Cardiac muscle cell (in vitro differentiated cells and primary cell): ENCODE measurements around the gene MBOAT1. TPM values are rescaled to one million over a fixed set of nuclear protein-coding genes. Genes with fewer than 3 reads are reported as not detected.

Experiments
- DNase-seq, 2 donors: peaks; one replicate each; pipeline versions ENCODE4 v3.0.0 to v3.0.0-alpha.2; 2010 to 2017; ENCODE audit warnings: low read depth in 1 of 2, low spot score in 1 of 2
- H3K27ac ChIP-seq: fragments of 200-600 bp; sonication (generic); 2 replicates; pipeline ENCODE4 v1.5.1; 2016
- H3K27me3 ChIP-seq: fragments of 200-600 bp; sonication (generic); 2 replicates; pipeline ENCODE4 v1.6.0; 2016; ENCODE audit warnings: control low read depth
- H3K36me3 ChIP-seq: fragments of 200-600 bp; sonication (generic); 2 replicates; pipeline ENCODE4 v1.5.1; 2016; ENCODE audit warnings: control low read depth
- H3K4me1 ChIP-seq: fragments of 200-600 bp; sonication (generic); 2 replicates; pipeline ENCODE4 v1.8.1; 2017; ENCODE audit warnings: low read depth, mild to moderate bottlenecking, mixed run types
- H3K4me3 ChIP-seq: fragments of 200-600 bp; sonication (generic); 2 replicates; pipeline ENCODE4 v1.5.1; 2016; ENCODE audit warnings: mild to moderate bottlenecking
- H3K9me3 ChIP-seq: fragments of 200-600 bp; sonication (generic); 2 replicates; pipeline ENCODE4 v1.5.1; 2017; ENCODE audit warnings: low read depth, mild to moderate bottlenecking, control low read depth
- polyA plus RNA-seq: library from polyadenylated mRNA; unstranded; fragments of >200 nt; fragmentation: Nextera tagmentation; extraction: Ambion mirVana; gene quantifications from 2 replicates; pipeline ENCODE4 v1.2.1, GENCODE V29; 2016
- total RNA-seq: library from RNA; depleted of rRNA; stranded (reverse); fragments of >200 nt; gene quantifications from 2 replicates; pipeline ENCODE4 v1.2.3, GENCODE V29; 2016
- TF ChIP-seq, protein P1 (sequence below): IDR thresholded peaks from 2 replicates; pipeline ENCODE4 v1.5.1; 2012; ENCODE audit warnings: low read depth, mild to moderate bottlenecking, low read length

MBOAT1 gene
- total and polyA plus RNA-seq, 2 experiments from 2014 or later, result 7.5 to 15.5 TPM

DNA sequence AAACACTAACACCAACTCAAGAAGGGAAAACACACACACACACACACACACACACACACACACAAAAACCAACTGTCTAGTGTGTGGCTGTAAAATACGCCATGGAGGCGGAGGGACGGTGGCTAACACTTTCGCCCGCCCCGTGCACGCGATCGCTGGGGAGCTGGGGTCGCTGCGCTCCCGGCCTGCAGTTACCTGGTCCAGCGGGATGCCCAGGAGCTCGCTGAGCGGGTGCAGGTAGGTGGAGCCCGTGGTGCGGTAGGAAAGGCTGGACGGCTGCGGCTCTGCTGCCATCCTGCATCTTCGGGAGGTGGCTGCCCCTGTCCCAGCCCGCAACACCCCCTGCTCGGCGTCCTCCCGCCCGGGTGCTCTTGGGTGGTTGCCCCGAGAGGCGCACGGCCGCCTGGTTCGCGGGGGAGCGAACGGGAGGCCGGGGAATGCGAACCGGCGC is 303 bp downstream of the MBOAT1 start:
- no peaks in the 10 kb centered on the region for H3K27me3 ChIP-seq
- peak; percentile 47 to 64 for DNase-seq
- H3K4me1 ChIP-seq, result peaks cover 23% of the 10 kb centered on the region
- no peaks in the 10 kb centered on the region for H3K9me3 ChIP-seq
- peak overlapping the region; percentile 78 for H3K27ac ChIP-seq
- TF ChIP-seq, protein P1, sequence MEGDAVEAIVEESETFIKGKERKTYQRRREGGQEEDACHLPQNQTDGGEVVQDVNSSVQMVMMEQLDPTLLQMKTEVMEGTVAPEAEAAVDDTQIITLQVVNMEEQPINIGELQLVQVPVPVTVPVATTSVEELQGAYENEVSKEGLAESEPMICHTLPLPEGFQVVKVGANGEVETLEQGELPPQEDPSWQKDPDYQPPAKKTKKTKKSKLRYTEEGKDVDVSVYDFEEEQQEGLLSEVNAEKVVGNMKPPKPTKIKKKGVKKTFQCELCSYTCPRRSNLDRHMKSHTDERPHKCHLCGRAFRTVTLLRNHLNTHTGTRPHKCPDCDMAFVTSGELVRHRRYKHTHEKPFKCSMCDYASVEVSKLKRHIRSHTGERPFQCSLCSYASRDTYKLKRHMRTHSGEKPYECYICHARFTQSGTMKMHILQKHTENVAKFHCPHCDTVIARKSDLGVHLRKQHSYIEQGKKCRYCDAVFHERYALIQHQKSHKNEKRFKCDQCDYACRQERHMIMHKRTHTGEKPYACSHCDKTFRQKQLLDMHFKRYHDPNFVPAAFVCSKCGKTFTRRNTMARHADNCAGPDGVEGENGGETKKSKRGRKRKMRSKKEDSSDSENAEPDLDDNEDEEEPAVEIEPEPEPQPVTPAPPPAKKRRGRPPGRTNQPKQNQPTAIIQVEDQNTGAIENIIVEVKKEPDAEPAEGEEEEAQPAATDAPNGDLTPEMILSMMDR, result no peak
- no peaks in the 10 kb centered on the region for H3K36me3 ChIP-seq
- H3K4me3 ChIP-seq, result peak overlapping the region; percentile 50

GRCh38 chr6:20211037-20211940 is 980 bp downstream of the MBOAT1 start:
- H3K27me3 ChIP-seq, result no peaks in the 10 kb centered on the region
- no peak for DNase-seq
- no peak overlapping the region for H3K27ac ChIP-seq
- no peaks in the 10 kb centered on the region for H3K36me3 ChIP-seq
- H3K4me1 ChIP-seq, result peaks cover 21% of the 10 kb centered on the region
- peak overlapping the region; percentile 50 for H3K4me3 ChIP-seq
- TF ChIP-seq, protein P1, result no peak
- H3K9me3 ChIP-seq, result no peaks in the 10 kb centered on the region

DNA sequence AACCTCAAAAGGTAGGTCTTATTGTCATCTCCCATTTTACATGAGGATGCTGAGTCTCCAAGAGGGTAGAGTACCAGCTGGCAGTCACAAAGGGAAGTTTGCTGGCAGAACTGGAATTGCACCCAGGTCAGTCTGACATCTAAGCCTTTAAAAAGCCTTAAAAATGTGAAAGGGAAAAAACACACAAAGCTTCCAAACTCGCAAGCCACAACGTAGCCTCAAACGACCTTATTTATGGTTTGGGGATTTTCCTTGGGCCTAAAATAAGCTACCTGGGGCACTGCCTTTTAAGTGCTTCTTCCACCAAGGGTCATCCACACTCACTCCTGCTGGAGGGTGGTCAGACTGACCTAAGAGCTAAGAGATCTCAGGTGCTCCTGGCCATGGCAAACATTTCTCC is 2.1 kb downstream of the MBOAT1 start:
- Histone ChIP-seq H3K4me3 (no peak overlapping the region), H3K9me3 (no peaks in the 10 kb centered on the region), H3K27ac (no peak overlapping the region), H3K27me3 (no peaks in the 10 kb centered on the region), H3K4me1 (peaks cover 20% of the 10 kb centered on the region), H3K36me3 (no peaks in the 10 kb centered on the region)
- no peak for DNase-seq
- TF ChIP-seq, protein P1, result no peak

DNA sequence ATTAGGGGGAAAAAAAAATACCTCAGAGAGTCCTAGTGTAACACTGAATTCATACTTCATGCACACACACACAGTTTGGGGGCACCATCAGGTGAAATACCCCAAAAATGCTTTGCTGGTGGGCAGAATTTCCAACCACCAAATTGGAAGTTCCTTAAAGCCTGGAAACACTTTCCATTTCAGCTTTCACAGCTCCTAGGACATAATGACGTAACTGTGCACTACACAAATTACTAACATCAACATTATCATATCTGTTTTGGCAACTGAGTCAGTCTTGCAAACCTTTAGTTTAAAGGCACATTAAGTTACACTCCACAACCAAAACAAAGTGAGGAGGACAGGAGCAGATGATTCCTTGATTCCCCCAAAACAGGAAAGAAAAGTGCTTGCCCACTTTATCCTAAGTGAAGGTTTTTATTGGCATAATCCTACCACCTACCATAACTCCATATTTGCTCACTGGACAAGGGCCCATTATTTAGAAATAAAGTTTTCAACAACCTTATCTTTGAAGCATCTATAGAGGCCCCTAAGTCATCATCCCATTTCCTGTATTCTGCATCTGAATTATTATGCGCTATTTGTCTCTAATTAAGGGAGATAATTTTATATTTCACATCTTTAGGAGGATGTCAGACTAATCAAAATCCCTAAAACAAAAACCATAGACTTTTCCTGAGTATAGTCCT is 3.4 kb downstream of the MBOAT1 start:
- H3K4me1 ChIP-seq, result peaks cover 21% of the 10 kb centered on the region
- H3K27me3 ChIP-seq, result no peaks in the 10 kb centered on the region
- no peaks in the 10 kb centered on the region for H3K36me3 ChIP-seq
- TF ChIP-seq, protein P1, result no peak
- no peak overlapping the region for H3K27ac ChIP-seq
- H3K4me3 ChIP-seq, result no peak overlapping the region
- H3K9me3 ChIP-seq, result no peaks in the 10 kb centered on the region
- DNase-seq, result peak in 1 of 2 donors; percentile 29

DNA sequence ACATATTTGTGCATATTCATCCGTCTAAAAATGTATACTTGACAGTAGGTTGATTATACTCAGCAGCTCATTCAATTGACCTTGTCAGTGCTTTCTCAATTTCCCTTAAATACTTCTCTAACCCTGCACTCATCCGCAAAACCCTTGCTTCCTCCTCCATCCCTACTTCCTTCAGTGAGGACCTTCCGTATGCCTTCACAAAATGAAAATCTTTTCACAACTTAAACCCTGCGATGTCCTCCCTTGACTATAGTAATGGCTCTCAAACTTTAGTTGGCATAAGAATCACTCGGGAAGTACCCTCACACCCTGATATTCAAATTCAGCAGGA is 5.2 kb downstream of the MBOAT1 start:
- no peak overlapping the region for H3K4me3 ChIP-seq
- no peaks in the 10 kb centered on the region for H3K36me3 ChIP-seq
- TF ChIP-seq, protein P1, result no peak
- peaks cover 20% of the 10 kb centered on the region for H3K4me1 ChIP-seq
- no peaks in the 10 kb centered on the region for H3K9me3 ChIP-seq
- H3K27ac ChIP-seq, result no peak overlapping the region
- DNase-seq, result no peak
- no peaks in the 10 kb centered on the region for H3K27me3 ChIP-seq
